ENCODE measurements around the gene FAM83E.
A peak's percentile ranks its signal among the peaks of the same experiment; 100 is the strongest.
"Not testable (repeated sequence)": the region's sequence is repeated elsewhere in the genome, so short reads cannot be mapped to it uniquely, and the experiment has no call there.

The FAM83E gene

DNA sequence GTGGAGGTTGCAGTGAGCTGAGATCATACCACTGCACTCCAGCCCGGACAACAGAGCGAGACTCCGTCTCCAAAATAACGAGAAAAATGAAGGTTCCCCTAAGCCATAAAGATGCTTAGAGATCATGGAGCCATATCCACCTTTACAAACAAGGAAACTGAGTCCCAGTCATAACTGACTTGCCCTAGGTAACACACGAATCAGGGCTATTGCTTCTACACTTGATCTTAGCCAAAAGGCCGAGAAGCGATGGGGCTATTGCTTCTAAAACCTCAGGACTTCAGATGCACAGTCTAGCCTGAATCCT is 19.1 kb upstream of the FAM83E start:
- Histone ChIP-seq H3K27ac (ENCODE audit: low read depth, low read length) (peak overlapping the region; percentile 21), H3K36me3 (ENCODE audit: control insufficient read depth, insufficient read depth, low read length) (peaks cover 4% of the 10 kb centered on the region), H3K9me3 (ENCODE audit: control insufficient read depth, insufficient read depth, low read length) (no peaks in the 10 kb centered on the region), H3K4me3 (ENCODE audit: low read depth, low read length) (peak overlapping the region; percentile 26), H3K9ac (ENCODE audit: low read depth, low read length) (no peak overlapping the region), H3K27me3 (ENCODE audit: control insufficient read depth, insufficient read depth, low read length) (peaks cover 9% of the 10 kb centered on the region; the same call in 1 of the 2 replicates), H3K4me1 (ENCODE audit: control insufficient read depth, insufficient read depth, low read length) (peaks cover 35% of the 10 kb centered on the region)

DNA sequence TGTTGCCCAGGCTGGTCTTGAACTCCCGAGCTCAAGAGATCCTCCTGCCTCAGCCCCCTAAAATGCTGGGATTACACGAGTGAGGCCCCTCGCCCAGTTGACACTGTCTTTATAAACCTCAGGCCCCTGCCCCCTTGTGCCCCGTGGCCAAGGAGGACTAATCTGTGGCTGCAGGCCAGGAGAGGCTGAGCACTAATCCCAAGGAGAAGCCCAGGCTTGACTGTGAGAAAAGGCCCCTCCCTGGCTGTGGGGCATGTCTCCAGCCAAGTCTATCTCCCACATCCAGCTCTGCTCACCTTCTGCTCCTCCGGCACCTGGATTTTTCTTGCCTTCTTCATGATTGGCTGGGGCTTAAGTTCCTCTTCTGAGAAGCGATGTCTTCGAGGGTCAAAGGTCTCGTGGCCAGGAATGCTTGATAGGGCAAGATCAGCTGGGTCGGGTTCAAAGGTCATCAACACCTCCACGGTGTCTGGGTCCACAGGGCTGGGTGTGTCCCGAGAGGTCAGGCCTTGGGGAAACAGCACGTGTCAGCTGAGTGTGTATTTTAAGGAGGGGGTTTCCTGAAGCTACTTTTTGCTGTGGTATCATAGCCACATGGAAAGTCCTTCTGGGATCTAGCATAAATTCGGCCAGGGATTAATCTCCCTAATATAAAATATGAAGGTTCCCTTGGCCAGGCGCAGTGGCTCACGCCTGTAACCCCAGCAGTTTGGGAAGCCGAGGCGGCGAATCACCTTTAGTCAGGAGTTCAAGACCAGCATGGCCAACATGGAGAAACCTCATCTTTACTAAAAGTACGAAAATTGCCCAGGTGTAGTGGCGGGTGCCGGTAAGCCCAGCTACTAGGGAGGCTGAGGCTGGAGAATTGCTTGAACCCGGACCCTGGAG is 18.5 kb upstream of the FAM83E start:
- Histone ChIP-seq H3K36me3 (ENCODE audit: control insufficient read depth, insufficient read depth, low read length) (peaks cover 7% of the 10 kb centered on the region), H3K9ac (ENCODE audit: low read depth, low read length) (no peak overlapping the region), H3K4me1 (ENCODE audit: control insufficient read depth, insufficient read depth, low read length) (peaks cover 29% of the 10 kb centered on the region), H3K4me3 (ENCODE audit: low read depth, low read length) (no peak overlapping the region), H3K27ac (ENCODE audit: low read depth, low read length) (no peak overlapping the region), H3K27me3 (ENCODE audit: control insufficient read depth, insufficient read depth, low read length) (peaks cover 9% of the 10 kb centered on the region; the same call in 1 of the 2 replicates), H3K9me3 (ENCODE audit: control insufficient read depth, insufficient read depth, low read length) (no peaks in the 10 kb centered on the region)

DNA sequence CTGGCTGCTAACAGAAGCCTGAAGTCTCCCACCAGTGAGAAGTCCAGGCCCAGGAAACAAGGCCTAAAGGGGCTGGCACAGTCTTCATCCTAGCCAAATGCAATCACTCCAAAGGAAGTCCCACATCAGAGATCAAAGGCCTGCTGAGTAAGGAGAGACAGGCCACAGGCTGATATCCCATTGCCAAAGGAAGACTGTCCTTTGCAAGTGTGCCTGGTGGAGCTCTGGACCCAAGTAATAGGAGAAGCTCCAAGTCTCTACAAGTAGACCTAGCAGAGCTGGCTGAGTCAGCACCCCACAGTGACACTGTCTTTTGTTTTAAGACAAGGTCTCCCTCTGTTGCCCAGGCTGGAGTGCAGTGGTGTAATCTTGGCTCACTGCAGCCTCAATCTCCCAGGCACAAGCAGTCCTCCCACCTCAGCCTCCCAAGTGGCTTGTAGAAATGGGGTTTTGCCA is 17.8 kb upstream of the FAM83E start:
- Histone ChIP-seq H3K4me1 (ENCODE audit: control insufficient read depth, insufficient read depth, low read length) (peaks cover 28% of the 10 kb centered on the region), H3K36me3 (ENCODE audit: control insufficient read depth, insufficient read depth, low read length) (peaks cover 9% of the 10 kb centered on the region), H3K27ac (ENCODE audit: low read depth, low read length) (no peak overlapping the region), H3K9me3 (ENCODE audit: control insufficient read depth, insufficient read depth, low read length) (no peaks in the 10 kb centered on the region), H3K27me3 (ENCODE audit: control insufficient read depth, insufficient read depth, low read length) (peaks cover 9% of the 10 kb centered on the region; the same call in 1 of the 2 replicates), H3K4me3 (ENCODE audit: low read depth, low read length) (no peak overlapping the region), H3K9ac (ENCODE audit: low read depth, low read length) (no peak overlapping the region)

DNA sequence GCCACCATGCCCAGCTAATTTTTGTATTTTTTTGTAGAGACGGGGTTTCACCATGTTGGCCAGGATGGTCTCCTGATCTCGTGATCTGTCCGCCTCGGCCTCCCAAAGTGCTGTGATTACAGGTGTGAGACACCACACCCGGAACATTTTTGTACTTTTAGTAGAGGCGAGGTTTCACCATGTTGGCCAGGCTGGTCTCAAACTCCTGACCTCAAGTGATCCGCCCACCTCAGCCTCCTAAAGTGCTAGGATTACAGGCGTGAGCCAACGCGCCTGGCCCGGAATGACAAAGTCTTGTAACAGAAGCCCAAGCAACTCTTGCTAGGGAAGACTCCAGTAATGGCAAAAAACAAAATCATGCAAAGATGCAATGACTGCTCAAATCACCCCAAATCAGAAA is 17.4 kb upstream of the FAM83E start:
- H3K27ac ChIP-seq (ENCODE audit: low read depth, low read length) = not testable (repeated sequence)

DNA sequence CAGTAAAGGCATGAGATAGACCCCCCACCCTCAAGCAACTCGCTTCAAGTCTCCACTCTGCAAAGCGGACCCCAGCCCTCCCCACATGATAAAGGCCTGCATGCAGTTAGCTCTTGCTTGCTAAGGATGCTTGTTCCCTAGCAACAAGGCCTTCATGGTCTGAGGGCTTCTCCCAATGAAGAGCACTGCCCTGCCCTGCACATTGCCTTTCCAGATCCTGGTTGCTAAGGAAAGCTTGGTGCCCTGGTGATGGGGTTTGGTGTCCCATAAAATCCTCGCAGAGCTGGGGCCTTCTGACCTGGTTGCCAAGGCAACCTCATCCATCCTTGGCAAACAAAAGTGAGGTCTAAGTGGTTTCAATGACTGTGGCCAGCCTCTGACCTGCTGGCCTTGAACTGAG is 16.3 kb upstream of the FAM83E start:
- no peaks in the 10 kb centered on the region for H3K9me3 ChIP-seq (ENCODE audit: control insufficient read depth, insufficient read depth, low read length)
- peak overlapping the region; percentile 54; the same call in 1 of the 2 replicates for H3K4me3 ChIP-seq (ENCODE audit: low read depth, low read length)
- H3K27me3 ChIP-seq (ENCODE audit: control insufficient read depth, insufficient read depth, low read length) = peaks cover 5% of the 10 kb centered on the region; the same call in 1 of the 2 replicates
- peaks cover 28% of the 10 kb centered on the region for H3K4me1 ChIP-seq (ENCODE audit: control insufficient read depth, insufficient read depth, low read length)
- peaks cover 14% of the 10 kb centered on the region for H3K36me3 ChIP-seq (ENCODE audit: control insufficient read depth, insufficient read depth, low read length)
- peak overlapping the region; percentile 36; the same call in 1 of the 2 replicates for H3K9ac ChIP-seq (ENCODE audit: low read depth, low read length)
- peak overlapping the region; percentile 92 for H3K27ac ChIP-seq (ENCODE audit: low read depth, low read length)

More for the DNA sequence above, 17.4 kb upstream of the FAM83E start:
- H3K27me3 ChIP-seq (ENCODE audit: control insufficient read depth, insufficient read depth, low read length); H3K36me3 ChIP-seq (ENCODE audit: control insufficient read depth, insufficient read depth, low read length); H3K9me3 ChIP-seq (ENCODE audit: control insufficient read depth, insufficient read depth, low read length); H3K9ac ChIP-seq (ENCODE audit: low read depth, low read length); H3K4me3 ChIP-seq (ENCODE audit: low read depth, low read length): not testable (repeated sequence)
- H3K4me1 ChIP-seq (ENCODE audit: control insufficient read depth, insufficient read depth, low read length) = peaks cover 28% of the 10 kb centered on the region

DNA sequence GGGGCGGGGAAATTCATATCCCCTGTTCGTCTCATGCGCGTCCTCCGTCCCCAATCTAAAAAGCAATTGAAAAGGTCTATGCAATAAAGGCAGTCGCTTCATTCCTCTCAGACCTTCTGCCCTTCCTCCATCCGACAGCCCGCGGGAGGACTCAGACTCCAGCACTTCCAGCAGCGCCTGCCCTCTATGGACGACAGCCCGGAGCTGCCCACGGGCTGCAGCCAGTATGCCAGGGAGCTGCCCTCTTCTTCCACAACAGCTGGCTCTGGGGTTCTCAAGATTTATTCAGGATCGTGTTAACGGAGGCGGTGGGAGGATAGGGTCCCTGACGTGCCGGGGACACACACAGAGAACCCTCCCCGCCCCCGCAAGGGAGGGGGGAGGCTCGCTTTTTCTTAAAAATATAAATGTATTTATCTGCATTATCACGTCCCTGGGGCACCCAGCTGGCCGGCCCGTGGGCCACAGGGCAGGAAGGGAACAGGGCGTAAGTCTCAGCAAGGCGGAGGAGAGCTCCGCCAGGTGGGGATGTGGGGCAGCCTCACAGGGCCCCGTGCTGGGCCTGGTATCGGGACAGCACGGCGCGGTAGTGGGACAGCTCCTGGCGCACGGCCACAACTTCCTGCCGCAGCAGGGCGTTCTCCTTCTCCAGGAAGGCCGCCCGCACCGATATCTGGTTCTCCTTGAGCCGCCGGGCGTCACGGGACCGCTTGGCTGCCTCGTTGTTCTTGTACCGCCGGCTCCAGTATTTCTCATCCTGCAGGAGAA is 15.6 kb upstream of the FAM83E start:
- Histone ChIP-seq H3K4me3 (ENCODE audit: low read depth, low read length) (peak overlapping the region; percentile 54), H3K27ac (ENCODE audit: low read depth, low read length) (peak overlapping the region; percentile 92), H3K36me3 (ENCODE audit: control insufficient read depth, insufficient read depth, low read length) (peaks cover 20% of the 10 kb centered on the region), H3K27me3 (ENCODE audit: control insufficient read depth, insufficient read depth, low read length) (no peaks in the 10 kb centered on the region), H3K9me3 (ENCODE audit: control insufficient read depth, insufficient read depth, low read length) (no peaks in the 10 kb centered on the region), H3K4me1 (ENCODE audit: control insufficient read depth, insufficient read depth, low read length) (peaks cover 29% of the 10 kb centered on the region), H3K9ac (ENCODE audit: low read depth, low read length) (peak overlapping the region; percentile 36; the same call in 1 of the 2 replicates)

DNA sequence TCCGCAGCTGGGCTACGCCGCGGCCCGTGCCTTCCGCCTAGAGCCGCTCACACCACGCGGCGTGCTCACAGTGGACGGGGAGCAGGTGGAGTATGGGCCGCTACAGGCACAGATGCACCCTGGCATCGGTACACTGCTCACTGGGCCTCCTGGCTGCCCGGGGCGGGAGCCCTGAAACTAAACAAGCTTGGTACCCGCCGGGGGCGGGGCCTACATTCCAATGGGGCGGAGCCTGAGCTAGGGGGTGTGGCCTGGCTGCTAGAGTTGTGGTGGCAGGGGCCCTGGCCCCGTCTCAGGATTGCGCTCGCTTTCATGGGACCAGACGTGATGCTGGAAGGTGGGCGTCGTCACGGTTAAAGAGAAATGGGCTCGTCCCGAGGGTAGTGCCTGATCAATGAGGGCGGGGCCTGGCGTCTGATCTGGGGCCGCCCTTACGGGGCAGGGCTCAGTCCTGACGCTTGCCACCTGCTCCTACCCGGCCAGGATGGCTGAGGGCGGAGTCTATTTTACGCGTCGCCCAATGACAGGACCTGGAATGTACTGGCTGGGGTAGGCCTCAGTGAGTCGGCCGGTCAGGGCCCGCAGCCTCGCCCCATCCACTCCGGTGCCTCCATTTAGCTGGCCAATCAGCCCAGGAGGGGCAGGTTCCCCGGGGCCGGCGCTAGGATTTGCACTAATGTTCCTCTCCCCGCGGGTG is 14.9 kb upstream of the FAM83E start:
- H3K9ac ChIP-seq (ENCODE audit: low read depth, low read length) = no peak overlapping the region
- peak overlapping the region; percentile 92 for H3K27ac ChIP-seq (ENCODE audit: low read depth, low read length)
- peaks cover 31% of the 10 kb centered on the region for H3K4me1 ChIP-seq (ENCODE audit: control insufficient read depth, insufficient read depth, low read length)
- H3K4me3 ChIP-seq (ENCODE audit: low read depth, low read length) = peak overlapping the region; percentile 54; the same call in 1 of the 2 replicates
- no peaks in the 10 kb centered on the region for H3K27me3 ChIP-seq (ENCODE audit: control insufficient read depth, insufficient read depth, low read length)
- peaks cover 20% of the 10 kb centered on the region for H3K36me3 ChIP-seq (ENCODE audit: control insufficient read depth, insufficient read depth, low read length)
- H3K9me3 ChIP-seq (ENCODE audit: control insufficient read depth, insufficient read depth, low read length) = no peaks in the 10 kb centered on the region

DNA sequence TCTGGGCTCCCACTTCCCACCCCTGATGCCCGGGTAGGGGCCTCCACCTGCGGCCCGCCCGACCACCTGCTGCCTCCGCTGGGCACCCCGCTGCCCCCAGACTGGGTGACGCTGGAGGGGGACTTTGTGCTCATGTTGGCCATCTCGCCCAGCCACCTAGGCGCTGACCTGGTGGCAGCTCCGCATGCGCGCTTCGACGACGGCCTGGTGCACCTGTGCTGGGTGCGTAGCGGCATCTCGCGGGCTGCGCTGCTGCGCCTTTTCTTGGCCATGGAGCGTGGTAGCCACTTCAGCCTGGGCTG is 14.4 kb upstream of the FAM83E start:
- Histone ChIP-seq H3K4me3 (ENCODE audit: low read depth, low read length) (peak overlapping the region; percentile 16; the same call in 1 of the 2 replicates), H3K4me1 (ENCODE audit: control insufficient read depth, insufficient read depth, low read length) (peaks cover 28% of the 10 kb centered on the region), H3K27me3 (ENCODE audit: control insufficient read depth, insufficient read depth, low read length) (no peaks in the 10 kb centered on the region), H3K36me3 (ENCODE audit: control insufficient read depth, insufficient read depth, low read length) (peaks cover 20% of the 10 kb centered on the region), H3K9me3 (ENCODE audit: control insufficient read depth, insufficient read depth, low read length) (no peaks in the 10 kb centered on the region), H3K27ac (ENCODE audit: low read depth, low read length) (peak overlapping the region; percentile 92), H3K9ac (ENCODE audit: low read depth, low read length) (no peak overlapping the region)

DNA sequence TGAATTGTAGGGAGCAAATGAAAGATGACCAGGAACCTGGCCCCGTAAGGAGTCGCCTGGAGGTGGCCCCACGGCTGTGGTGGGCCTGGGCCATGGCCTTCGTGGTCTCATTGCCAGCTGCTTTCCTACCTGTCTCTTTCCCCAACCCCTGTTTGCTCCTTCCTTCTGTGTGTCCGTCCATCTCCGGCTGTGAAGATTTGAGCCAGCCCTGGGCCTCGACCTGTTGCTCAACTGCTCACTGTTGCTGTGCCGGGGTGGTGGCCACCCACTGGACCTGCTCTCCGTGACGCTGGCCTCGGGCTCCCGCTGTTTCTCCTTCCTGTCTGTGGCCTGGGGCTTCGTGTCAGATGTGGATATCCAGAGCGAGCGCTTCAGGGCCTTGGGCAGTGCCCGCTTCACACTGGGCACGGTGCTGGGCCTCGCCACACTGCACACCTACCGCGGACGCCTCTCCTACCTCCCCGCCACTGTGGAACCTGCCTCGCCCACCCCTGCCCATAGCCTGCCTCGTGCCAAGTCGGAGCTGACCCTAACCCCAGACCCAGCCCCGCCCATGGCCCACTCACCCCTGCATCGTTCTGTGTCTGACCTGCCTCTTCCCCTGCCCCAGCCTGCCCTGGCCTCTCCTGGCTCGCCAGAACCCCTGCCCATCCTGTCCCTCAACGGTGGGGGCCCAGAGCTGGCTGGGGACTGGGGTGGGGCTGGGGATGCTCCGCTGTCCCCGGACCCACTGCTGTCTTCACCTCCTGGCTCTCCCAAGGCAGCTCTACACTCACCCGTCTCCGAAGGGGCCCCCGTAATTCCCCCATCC is 13.8 kb upstream of the FAM83E start:
- Histone ChIP-seq H3K4me1 (ENCODE audit: control insufficient read depth, insufficient read depth, low read length) (peaks cover 24% of the 10 kb centered on the region), H3K9ac (ENCODE audit: low read depth, low read length) (no peak overlapping the region), H3K27ac (ENCODE audit: low read depth, low read length) (no peak overlapping the region)

DNA sequence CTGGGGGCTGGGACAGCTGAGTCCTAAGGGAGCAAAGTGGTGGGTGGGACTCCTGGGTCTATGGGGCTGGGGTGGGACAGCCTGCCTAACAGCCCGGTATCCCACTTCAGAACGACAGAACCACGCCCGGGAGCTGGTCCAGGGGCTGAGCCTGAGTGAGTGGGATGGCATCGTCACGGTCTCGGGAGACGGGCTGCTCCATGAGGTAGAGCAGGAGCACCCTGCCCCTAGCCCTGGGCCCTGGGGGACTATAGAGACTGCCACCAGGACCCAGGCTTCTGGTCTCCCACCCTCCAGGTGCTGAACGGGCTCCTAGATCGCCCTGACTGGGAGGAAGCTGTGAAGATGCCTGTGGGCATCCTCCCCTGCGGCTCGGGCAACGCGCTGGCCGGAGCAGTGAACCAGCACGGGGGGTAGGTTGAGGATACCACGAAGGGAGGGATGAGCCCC is 13.0 kb upstream of the FAM83E start:
- Histone ChIP-seq H3K36me3 (ENCODE audit: control insufficient read depth, insufficient read depth, low read length) (peaks cover 17% of the 10 kb centered on the region; the same call in 1 of the 2 replicates), H3K4me1 (ENCODE audit: control insufficient read depth, insufficient read depth, low read length) (peaks cover 30% of the 10 kb centered on the region)

More for the DNA sequence above, 13.8 kb upstream of the FAM83E start:
- Histone ChIP-seq H3K9me3 (ENCODE audit: control insufficient read depth, insufficient read depth, low read length) (no peaks in the 10 kb centered on the region), H3K36me3 (ENCODE audit: control insufficient read depth, insufficient read depth, low read length) (peaks cover 20% of the 10 kb centered on the region), H3K4me3 (ENCODE audit: low read depth, low read length) (no peak overlapping the region), H3K27me3 (ENCODE audit: control insufficient read depth, insufficient read depth, low read length) (no peaks in the 10 kb centered on the region)

More for the DNA sequence above, 13.0 kb upstream of the FAM83E start:
- Histone ChIP-seq H3K9ac (ENCODE audit: low read depth, low read length) (no peak overlapping the region), H3K27me3 (ENCODE audit: control insufficient read depth, insufficient read depth, low read length) (no peaks in the 10 kb centered on the region), H3K4me3 (ENCODE audit: low read depth, low read length) (no peak overlapping the region), H3K9me3 (ENCODE audit: control insufficient read depth, insufficient read depth, low read length) (no peaks in the 10 kb centered on the region), H3K27ac (ENCODE audit: low read depth, low read length) (peak overlapping the region; percentile 66)
